OCI-LY3 (cell line): ENCODE results near the gene PTRH1.

Experiments
- H2AFZ ChIP-seq: fragments of 200-600, 300-600 bp; shearing (Covaris generic); 2 replicates; pipeline ENCODE4 v1.6.0; 2014; ENCODE audit warnings: antibody characterized with exemption, low read depth, low read length
- H3K27ac ChIP-seq: fragments of 200-600, 300-600 bp; sonication (generic); 2 replicates; pipeline ENCODE4 v1.5.1; 2014; ENCODE audit warnings: mild to moderate bottlenecking, low read length, moderate library complexity, mixed read lengths
- H3K27me3 ChIP-seq: fragments of 200-600, 300-600 bp; sonication (generic); 2 replicates; pipeline ENCODE4 v1.6.1; 2014; ENCODE audit warnings: low read depth, low read length, mixed read lengths
- H3K36me3 ChIP-seq: fragments of 200-600, 300-600 bp; sonication (generic); replicated peaks from 2 replicates; pipeline ENCODE3; 2014; ENCODE audit warnings: low read depth, low read length, mixed read lengths
- H3K4me1 ChIP-seq: fragments of 300-600, 200-600 bp; sonication (generic); 2 replicates; pipeline ENCODE4 v1.6.1; 2014; ENCODE audit warnings: low read length, mixed read lengths
- H3K4me2 ChIP-seq: fragments of 200-600, 300-600 bp; sonication (generic); 2 replicates; pipeline ENCODE4 v1.6.1; 2014; ENCODE audit warnings: low read length, mixed read lengths
- H3K4me3 ChIP-seq: fragments of 300-600, 200-600 bp; sonication (generic); 2 replicates; pipeline ENCODE4 v1.5.1; 2014; ENCODE audit warnings: antibody characterized with exemption, mild to moderate bottlenecking, low read length, moderate library complexity
- H3K79me2 ChIP-seq: fragments of 300-600, 200-600 bp; shearing (Covaris generic); 2 replicates; pipeline ENCODE4 v1.6.1; 2014; ENCODE audit warnings: mild to moderate bottlenecking, low read length, mixed read lengths
- H3K9ac ChIP-seq: fragments of 300-600, 200-600 bp; shearing (Covaris generic); 2 replicates; pipeline ENCODE4 v1.6.0; 2014; ENCODE audit warnings: mild to moderate bottlenecking, low read length, moderate library complexity
- H3K9me3 ChIP-seq: fragments of 200-600, 300-600 bp; shearing (Covaris generic); 2 replicates; pipeline ENCODE4 v1.6.1; 2014; ENCODE audit warnings: low read length, mixed read lengths; ENCODE audit not compliant: insufficient read depth
- H4K20me1 ChIP-seq: fragments of 200-600, 300-600 bp; sonication (generic); 2 replicates; pipeline ENCODE4 v1.6.1; 2016; ENCODE audit warnings: low read length, mixed read lengths; ENCODE audit not compliant: insufficient read depth
- EZH2phosphoT487 ChIP-seq: fragments of 200-600 bp; shearing (Covaris generic); IDR thresholded peaks from 2 replicates; pipeline ENCODE4 v1.6.1; 2018; ENCODE audit warnings: antibody characterized with exemption, mixed run types, low read depth
- TF ChIP-seq, protein P1 (sequence below): fragments of 200-600, 300-600 bp; sonication (generic); IDR thresholded peaks from 2 replicates; pipeline ENCODE4 v1.5.1; 2014; ENCODE audit warnings: antibody characterized with exemption, low read length, low read depth

PTRH1 gene

DNA sequence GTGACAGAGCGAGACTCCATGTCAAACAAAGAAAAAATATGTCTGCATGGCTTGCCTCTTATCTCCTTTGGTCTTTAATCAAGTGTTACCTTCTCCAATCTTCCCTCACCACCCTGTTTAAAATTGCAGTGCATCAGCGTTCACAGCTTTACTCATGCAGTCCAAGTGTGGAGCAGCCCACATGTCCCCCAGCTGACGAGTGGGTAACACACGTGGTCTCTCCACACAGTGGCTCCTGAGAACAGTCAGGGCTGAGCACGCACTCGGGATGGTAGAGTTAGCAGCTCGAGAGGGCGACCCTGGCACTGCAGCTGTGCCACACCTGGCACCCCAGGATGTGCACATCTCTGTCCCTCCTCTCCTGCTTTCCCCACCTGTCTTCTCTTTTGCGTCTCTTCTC, 34.6 kb downstream of the PTRH1 start:
- TF ChIP-seq, protein P1, sequence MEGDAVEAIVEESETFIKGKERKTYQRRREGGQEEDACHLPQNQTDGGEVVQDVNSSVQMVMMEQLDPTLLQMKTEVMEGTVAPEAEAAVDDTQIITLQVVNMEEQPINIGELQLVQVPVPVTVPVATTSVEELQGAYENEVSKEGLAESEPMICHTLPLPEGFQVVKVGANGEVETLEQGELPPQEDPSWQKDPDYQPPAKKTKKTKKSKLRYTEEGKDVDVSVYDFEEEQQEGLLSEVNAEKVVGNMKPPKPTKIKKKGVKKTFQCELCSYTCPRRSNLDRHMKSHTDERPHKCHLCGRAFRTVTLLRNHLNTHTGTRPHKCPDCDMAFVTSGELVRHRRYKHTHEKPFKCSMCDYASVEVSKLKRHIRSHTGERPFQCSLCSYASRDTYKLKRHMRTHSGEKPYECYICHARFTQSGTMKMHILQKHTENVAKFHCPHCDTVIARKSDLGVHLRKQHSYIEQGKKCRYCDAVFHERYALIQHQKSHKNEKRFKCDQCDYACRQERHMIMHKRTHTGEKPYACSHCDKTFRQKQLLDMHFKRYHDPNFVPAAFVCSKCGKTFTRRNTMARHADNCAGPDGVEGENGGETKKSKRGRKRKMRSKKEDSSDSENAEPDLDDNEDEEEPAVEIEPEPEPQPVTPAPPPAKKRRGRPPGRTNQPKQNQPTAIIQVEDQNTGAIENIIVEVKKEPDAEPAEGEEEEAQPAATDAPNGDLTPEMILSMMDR, result no peak
- H3K36me3 ChIP-seq, result no peaks in the 10 kb centered on the region
- H3K9ac ChIP-seq, result no peak overlapping the region

DNA sequence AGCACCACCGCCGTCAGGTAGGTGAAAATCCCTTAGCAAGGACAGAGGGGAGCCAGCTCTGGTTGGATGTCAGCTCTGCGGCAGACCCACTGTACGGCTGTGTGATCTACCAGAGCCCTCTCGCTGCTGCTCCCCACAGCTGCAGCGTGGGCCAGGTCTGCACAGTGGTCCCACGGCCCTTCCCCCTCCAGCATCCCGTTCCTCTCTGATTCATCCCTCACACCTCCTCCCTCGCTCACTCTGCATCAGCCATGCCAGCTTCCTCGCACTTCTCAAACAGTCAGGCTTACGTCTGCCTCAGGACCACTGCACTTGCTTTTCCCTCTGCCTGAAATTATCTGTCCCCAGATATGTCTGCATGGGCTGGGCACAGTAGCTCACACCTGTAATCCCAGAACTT, 35.2 kb downstream of the PTRH1 start:
- H3K36me3 ChIP-seq, result no peaks in the 10 kb centered on the region
- no peaks in the 10 kb centered on the region for H3K27me3 ChIP-seq
- no peak overlapping the region for H2AFZ ChIP-seq
- no peaks in the 10 kb centered on the region for H4K20me1 ChIP-seq
- H3K9me3 ChIP-seq, result no peaks in the 10 kb centered on the region
- H3K79me2 ChIP-seq, result no peaks in the 10 kb centered on the region
- H3K27ac ChIP-seq, result no peak overlapping the region
- H3K4me2 ChIP-seq, result no peak overlapping the region
- H3K4me3 ChIP-seq, result no peak overlapping the region
- no peak overlapping the region for H3K9ac ChIP-seq
- no peak for TF ChIP-seq EZH2phosphoT487
- TF ChIP-seq, protein P1, result no peak
- no peaks in the 10 kb centered on the region for H3K4me1 ChIP-seq

More for the DNA sequence above, 34.6 kb downstream of the PTRH1 start:
- Histone ChIP-seq H3K79me2 (no peaks in the 10 kb centered on the region), H3K9me3 (no peaks in the 10 kb centered on the region), H3K4me2 (no peak overlapping the region), H2AFZ (no peak overlapping the region), H3K27ac (no peak overlapping the region), H4K20me1 (no peaks in the 10 kb centered on the region), H3K4me1 (no peaks in the 10 kb centered on the region), H3K27me3 (no peaks in the 10 kb centered on the region), H3K4me3 (no peak overlapping the region)

DNA sequence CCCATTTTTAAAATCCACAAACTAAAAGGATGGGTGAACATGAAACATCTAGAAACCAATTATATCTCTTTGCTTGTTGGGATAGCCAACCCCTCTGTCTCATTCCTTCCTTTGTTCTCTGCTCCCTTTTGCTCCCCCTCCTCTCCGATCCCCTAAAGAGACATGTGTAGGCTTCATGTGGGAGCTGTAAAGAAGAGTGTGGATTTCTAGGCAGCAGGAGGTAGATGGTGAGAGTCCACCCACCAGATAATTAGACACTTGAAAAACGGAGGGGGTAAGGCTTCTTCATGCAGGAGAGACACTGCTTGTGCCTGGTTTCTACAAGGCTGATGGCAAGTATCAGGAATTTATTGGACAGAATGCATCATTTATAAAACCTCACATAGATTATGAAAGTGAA, 36.0 kb downstream of the PTRH1 start:
- Histone ChIP-seq H4K20me1 (no peaks in the 10 kb centered on the region), H3K4me2 (no peak overlapping the region), H3K79me2 (no peaks in the 10 kb centered on the region), H3K4me1 (no peaks in the 10 kb centered on the region), H3K27me3 (no peaks in the 10 kb centered on the region), H2AFZ (no peak overlapping the region), H3K36me3 (no peaks in the 10 kb centered on the region), H3K9ac (no peak overlapping the region), H3K4me3 (no peak overlapping the region), H3K9me3 (no peaks in the 10 kb centered on the region), H3K27ac (no peak overlapping the region)
- TF ChIP-seq, protein P1, result no peak
- TF ChIP-seq EZH2phosphoT487, result no peak

DNA sequence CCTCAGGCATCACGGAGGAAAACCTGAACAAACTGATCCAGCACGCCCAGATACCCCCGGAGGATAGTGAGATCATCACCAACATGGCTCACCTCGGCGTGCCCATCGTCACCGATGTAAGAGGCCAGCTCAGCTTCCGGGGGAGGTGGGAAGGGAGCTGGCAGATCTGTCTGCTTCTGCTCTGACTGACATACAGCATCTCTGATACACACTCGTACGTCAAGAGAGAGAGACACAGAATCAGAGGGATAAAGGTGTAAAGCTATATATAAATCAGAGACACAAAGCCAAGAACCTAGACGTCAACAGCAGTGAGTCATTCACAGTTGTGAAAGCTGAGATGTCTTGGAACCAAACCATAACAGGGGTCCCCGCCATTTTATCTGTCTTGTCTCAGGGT, 38.8 kb downstream of the PTRH1 start:
- H3K4me1 ChIP-seq, result no peaks in the 10 kb centered on the region
- no peaks in the 10 kb centered on the region for H4K20me1 ChIP-seq
- H3K79me2 ChIP-seq, result no peaks in the 10 kb centered on the region
- no peak overlapping the region for H3K4me2 ChIP-seq
- TF ChIP-seq, protein P1, result no peak
- TF ChIP-seq EZH2phosphoT487, result no peak
- H3K9me3 ChIP-seq, result no peaks in the 10 kb centered on the region
- H3K27ac ChIP-seq, result no peak overlapping the region
- no peaks in the 10 kb centered on the region for H3K27me3 ChIP-seq
- no peak overlapping the region for H3K4me3 ChIP-seq
- H3K36me3 ChIP-seq, result no peaks in the 10 kb centered on the region
- H2AFZ ChIP-seq, result no peak overlapping the region
- no peak overlapping the region for H3K9ac ChIP-seq
